ENCODE measurements around the gene INTS1. TPM values are rescaled to one million over a fixed set of nuclear protein-coding genes. Genes with fewer than 3 reads are reported as not detected.

The INTS1 gene
- total RNA-seq, 1 donor from 2014 or later: 134 TPM

GRCh38 chr7:1493571-1493970 is 10.6 kb downstream of the INTS1 start:
- Mint-ChIP-seq H3K27me3 (no peaks in the 10 kb centered on the region), H3K27ac (no peak overlapping the region), H3K9me3 (no peaks in the 10 kb centered on the region), H3K4me3 (no peak overlapping the region), H3K4me1 (ENCODE audit: unreplicated experiment) (no peaks in the 10 kb centered on the region), H3K36me3 (peaks cover 6% of the 10 kb centered on the region)
- DNase-seq (ENCODE audit: extremely low spot score, unreplicated experiment): no peak
- no peak for TF ChIP-seq CTCF (conservative IDR thresholded peaks at IDR 0.05)

GRCh38 chr7:1493129-1493528 is 11.1 kb downstream of the INTS1 start:
- DNase-seq (ENCODE audit: extremely low spot score, unreplicated experiment): no peak
- Mint-ChIP-seq H3K27ac (no peak overlapping the region), H3K4me3 (no peak overlapping the region), H3K9me3 (no peaks in the 10 kb centered on the region), H3K36me3 (peaks cover 6% of the 10 kb centered on the region), H3K4me1 (ENCODE audit: unreplicated experiment) (no peaks in the 10 kb centered on the region), H3K27me3 (no peaks in the 10 kb centered on the region)
- TF ChIP-seq CTCF (conservative IDR thresholded peaks at IDR 0.05): no peak

- Mint-ChIP-seq H3K36me3 (peaks cover 6% of the 10 kb centered on the region), H3K27ac (no peak overlapping the region), H3K27me3 (no peaks in the 10 kb centered on the region), H3K4me1 (ENCODE audit: unreplicated experiment) (no peaks in the 10 kb centered on the region), H3K4me3 (no peak overlapping the region), H3K9me3 (no peaks in the 10 kb centered on the region)
- DNase-seq (ENCODE audit: extremely low spot score, unreplicated experiment): no peak
- no peak for TF ChIP-seq CTCF (conservative IDR thresholded peaks at IDR 0.05)
These were observed 11.5 kb downstream of the INTS1 start for GRCh38 chr7:1492640-1493039.

- no peak overlapping the region for H3K27ac Mint-ChIP-seq
- no peak overlapping the region for H3K4me3 Mint-ChIP-seq
- H3K4me1 Mint-ChIP-seq (ENCODE audit: unreplicated experiment): no peaks in the 10 kb centered on the region
These were observed 12.0 kb downstream of the INTS1 start for GRCh38 chr7:1492221-1492620.

GRCh38 chr7:1490837-1491236 is 13.4 kb downstream of the INTS1 start:
- Mint-ChIP-seq H3K27me3 (no peaks in the 10 kb centered on the region), H3K36me3 (peaks cover 6% of the 10 kb centered on the region), H3K9me3 (no peaks in the 10 kb centered on the region), H3K4me1 (ENCODE audit: unreplicated experiment) (no peaks in the 10 kb centered on the region), H3K4me3 (no peak overlapping the region), H3K27ac (no peak overlapping the region)
- DNase-seq (ENCODE audit: extremely low spot score, unreplicated experiment): no peak
- no peak for TF ChIP-seq CTCF (conservative IDR thresholded peaks at IDR 0.05)

More at GRCh38 chr7:1492221-1492620, 12.0 kb downstream of the INTS1 start:
- DNase-seq (ENCODE audit: extremely low spot score, unreplicated experiment): no peak
- Mint-ChIP-seq H3K27me3 (no peaks in the 10 kb centered on the region), H3K36me3 (peaks cover 6% of the 10 kb centered on the region), H3K9me3 (no peaks in the 10 kb centered on the region)
- TF ChIP-seq CTCF (conservative IDR thresholded peaks at IDR 0.05): no peak

- H3K4me1 Mint-ChIP-seq (ENCODE audit: unreplicated experiment): no peaks in the 10 kb centered on the region
- peaks cover 6% of the 10 kb centered on the region for H3K36me3 Mint-ChIP-seq
- no peaks in the 10 kb centered on the region for H3K27me3 Mint-ChIP-seq
- H3K4me3 Mint-ChIP-seq: no peak overlapping the region
- DNase-seq (ENCODE audit: extremely low spot score, unreplicated experiment): no peak
- TF ChIP-seq CTCF (conservative IDR thresholded peaks at IDR 0.05): no peak
- H3K9me3 Mint-ChIP-seq: no peaks in the 10 kb centered on the region
- no peak overlapping the region for H3K27ac Mint-ChIP-seq
These were observed 14.9 kb downstream of the INTS1 start for GRCh38 chr7:1489336-1489735.
